Loucy (cell line): ENCODE data around the gene SELENOP.

Source experiments
- H2AFZ ChIP-seq: fragments of 200-600 bp; sonication (generic); 2 replicates; pipeline ENCODE4 v1.6.0; 2016; ENCODE audit warnings: antibody characterized with exemption, mild to moderate bottlenecking, low read length, moderate library complexity
- H3F3A ChIP-seq: fragments of 200-600 bp; 2 replicates; pipeline ENCODE4 v1.6.0; 2016; ENCODE audit warnings: antibody characterized with exemption, low read depth, mild to moderate bottlenecking
- H3K27me3 ChIP-seq: fragments of 200-600 bp; sonication (generic); 2 replicates; pipeline ENCODE4 v1.6.1; 2014; ENCODE audit warnings: low read length, mild to moderate bottlenecking; ENCODE audit not compliant: insufficient read depth, poor library complexity, severe bottlenecking
- H3K36me3 ChIP-seq: fragments of 200-600 bp; sonication (generic); 2 replicates; pipeline ENCODE4 v1.6.1; 2016; ENCODE audit warnings: low read length; ENCODE audit not compliant: insufficient read depth
- H3K4me1 ChIP-seq: fragments of 200-600 bp; sonication (generic); 2 replicates; pipeline ENCODE4 v1.5.1; 2014; ENCODE audit warnings: low read length, mild to moderate bottlenecking; ENCODE audit not compliant: insufficient read depth, poor library complexity, severe bottlenecking
- H3K4me2 ChIP-seq: fragments of 200-600 bp; sonication (generic); 2 replicates; pipeline ENCODE4 v1.6.0; 2014; ENCODE audit warnings: antibody characterized with exemption, low read length, low read depth, mild to moderate bottlenecking; ENCODE audit not compliant: poor library complexity, severe bottlenecking
- H3K4me3 ChIP-seq: fragments of 200-600 bp; sonication (generic); 2 replicates; pipeline ENCODE4 v1.5.1; 2014; ENCODE audit warnings: low read length, mild to moderate bottlenecking, mixed read lengths; ENCODE audit not compliant: poor library complexity, severe bottlenecking
- H3K79me2 ChIP-seq: fragments of 200-600 bp; sonication (generic); 2 replicates; pipeline ENCODE4 v1.6.1; 2014; ENCODE audit warnings: low read length; ENCODE audit not compliant: insufficient read depth
- H3K9ac ChIP-seq: fragments of 200-600 bp; sonication (generic); 2 replicates; pipeline ENCODE4 v1.6.0; 2014; ENCODE audit warnings: mild to moderate bottlenecking, low read depth, low read length, moderate library complexity; ENCODE audit not compliant: poor library complexity, severe bottlenecking
- H3K9me2 ChIP-seq: fragments of 200-600 bp; sonication (generic); replicated peaks from 2 replicates; pipeline ENCODE4 v1.6.1; 2016; ENCODE audit warnings: low read depth, low read length, mixed read lengths
- H3K9me3 ChIP-seq: fragments of 200-600 bp; sonication (generic); 2 replicates; pipeline ENCODE4 v1.6.1; 2014; ENCODE audit warnings: mild to moderate bottlenecking, antibody characterized with exemption, low read length, low read depth; ENCODE audit not compliant: insufficient read depth
- H4K20me1 ChIP-seq: fragments of 200-600 bp; sonication (generic); 2 replicates; pipeline ENCODE4 v1.6.0; 2014; ENCODE audit warnings: antibody characterized with exemption, low read length, mild to moderate bottlenecking; ENCODE audit not compliant: insufficient read depth, poor library complexity, severe bottlenecking
- EZH2phosphoT487 ChIP-seq: fragments of 200-600 bp; IDR thresholded peaks from 2 replicates; pipeline ENCODE4 v1.6.1; 2018; ENCODE audit warnings: antibody characterized with exemption, mild to moderate bottlenecking, moderate library complexity, borderline replicate concordance
- TF ChIP-seq, protein P1 (sequence below): fragments of 200-600 bp; sonication (generic); conservative IDR thresholded peaks from 2 replicates; pipeline ENCODE4 v1.5.1; 2014; ENCODE audit warnings: mild to moderate bottlenecking, antibody characterized with exemption, low read length

Gene SELENOP

DNA sequence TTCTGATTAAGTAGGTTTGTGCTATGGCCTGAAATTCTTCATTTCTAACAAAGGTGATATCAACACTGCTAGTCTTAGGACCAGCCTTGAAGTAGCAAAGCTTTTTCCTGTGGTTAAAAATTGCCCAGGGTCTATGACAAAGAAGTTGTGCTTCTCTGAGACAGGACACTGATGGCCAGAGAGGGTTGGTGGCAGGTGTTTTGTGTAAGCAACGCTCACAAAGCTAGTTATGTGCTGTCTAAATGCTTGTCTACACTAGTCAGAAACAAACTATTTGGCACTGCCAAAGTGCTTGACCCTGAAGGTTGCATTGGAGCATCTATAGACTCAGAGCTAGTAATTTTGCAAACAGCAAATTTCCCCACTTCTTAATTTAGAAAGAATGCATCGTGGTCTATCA lies 44.1 kb upstream of the SELENOP start:
- H3K27me3 ChIP-seq, result no peaks in the 10 kb centered on the region
- H4K20me1 ChIP-seq, result no peaks in the 10 kb centered on the region
- no peak overlapping the region for H3K9ac ChIP-seq
- no peaks in the 10 kb centered on the region for H3K79me2 ChIP-seq
- H3K9me3 ChIP-seq, result no peaks in the 10 kb centered on the region
- H3K4me3 ChIP-seq, result no peak overlapping the region
- TF ChIP-seq EZH2phosphoT487, result no peak
- TF ChIP-seq, protein P1, sequence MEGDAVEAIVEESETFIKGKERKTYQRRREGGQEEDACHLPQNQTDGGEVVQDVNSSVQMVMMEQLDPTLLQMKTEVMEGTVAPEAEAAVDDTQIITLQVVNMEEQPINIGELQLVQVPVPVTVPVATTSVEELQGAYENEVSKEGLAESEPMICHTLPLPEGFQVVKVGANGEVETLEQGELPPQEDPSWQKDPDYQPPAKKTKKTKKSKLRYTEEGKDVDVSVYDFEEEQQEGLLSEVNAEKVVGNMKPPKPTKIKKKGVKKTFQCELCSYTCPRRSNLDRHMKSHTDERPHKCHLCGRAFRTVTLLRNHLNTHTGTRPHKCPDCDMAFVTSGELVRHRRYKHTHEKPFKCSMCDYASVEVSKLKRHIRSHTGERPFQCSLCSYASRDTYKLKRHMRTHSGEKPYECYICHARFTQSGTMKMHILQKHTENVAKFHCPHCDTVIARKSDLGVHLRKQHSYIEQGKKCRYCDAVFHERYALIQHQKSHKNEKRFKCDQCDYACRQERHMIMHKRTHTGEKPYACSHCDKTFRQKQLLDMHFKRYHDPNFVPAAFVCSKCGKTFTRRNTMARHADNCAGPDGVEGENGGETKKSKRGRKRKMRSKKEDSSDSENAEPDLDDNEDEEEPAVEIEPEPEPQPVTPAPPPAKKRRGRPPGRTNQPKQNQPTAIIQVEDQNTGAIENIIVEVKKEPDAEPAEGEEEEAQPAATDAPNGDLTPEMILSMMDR, result no peak
- no peaks in the 10 kb centered on the region for H3F3A ChIP-seq
- H3K4me2 ChIP-seq, result no peak overlapping the region
- no peaks in the 10 kb centered on the region for H3K4me1 ChIP-seq
- no peak overlapping the region for H2AFZ ChIP-seq
- H3K36me3 ChIP-seq, result no peaks in the 10 kb centered on the region
- H3K9me2 ChIP-seq, result no peaks in the 10 kb centered on the region

DNA sequence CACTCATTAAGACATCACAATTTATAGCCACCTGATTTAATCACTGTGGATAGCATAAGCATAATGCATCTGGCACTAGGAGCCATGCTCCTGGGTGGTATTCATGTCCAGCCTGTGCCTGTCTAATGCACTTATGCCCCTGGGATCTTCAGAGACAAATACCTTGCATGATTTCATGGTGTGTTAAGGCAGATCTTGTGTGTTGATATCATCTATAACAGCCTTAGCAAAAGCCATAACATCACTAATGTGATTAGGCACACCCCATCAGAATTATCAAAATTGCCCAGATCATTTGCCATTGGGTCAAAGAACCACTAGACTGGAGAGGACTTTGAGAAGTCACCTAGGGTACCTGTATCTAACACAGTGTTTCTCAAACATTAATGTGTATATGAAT lies 43.7 kb upstream of the SELENOP start:
- H3K4me3 ChIP-seq, result no peak overlapping the region
- no peaks in the 10 kb centered on the region for H3K79me2 ChIP-seq
- no peaks in the 10 kb centered on the region for H3K9me2 ChIP-seq
- TF ChIP-seq EZH2phosphoT487, result no peak
- no peaks in the 10 kb centered on the region for H4K20me1 ChIP-seq
- no peaks in the 10 kb centered on the region for H3K4me1 ChIP-seq
- H3K36me3 ChIP-seq, result no peaks in the 10 kb centered on the region
- H2AFZ ChIP-seq, result no peak overlapping the region
- H3K4me2 ChIP-seq, result no peak overlapping the region
- no peaks in the 10 kb centered on the region for H3K27me3 ChIP-seq
- H3K9ac ChIP-seq, result no peak overlapping the region
- H3K9me3 ChIP-seq, result no peaks in the 10 kb centered on the region
- no peaks in the 10 kb centered on the region for H3F3A ChIP-seq

DNA sequence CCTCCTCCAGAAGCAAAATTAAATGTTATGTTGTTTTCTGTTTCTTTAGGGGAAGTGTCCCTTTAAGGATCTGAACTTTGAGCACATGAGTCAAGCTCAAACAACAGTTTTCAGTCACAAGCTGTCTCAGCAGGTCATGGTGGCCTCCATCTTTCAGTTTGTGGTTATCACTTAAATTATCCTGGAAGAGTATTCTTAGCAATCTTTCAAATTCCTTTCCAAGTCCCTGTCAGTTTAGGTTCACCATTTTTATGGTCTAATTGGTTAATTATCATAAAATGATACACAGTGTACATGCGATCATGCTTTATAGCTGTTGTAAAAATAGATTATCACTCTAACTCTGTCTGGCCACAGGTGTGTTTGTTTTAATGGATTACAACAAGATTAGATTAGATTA lies 43.1 kb upstream of the SELENOP start:
- no peaks in the 10 kb centered on the region for H3K79me2 ChIP-seq
- H3K9ac ChIP-seq, result no peak overlapping the region
- H2AFZ ChIP-seq, result no peak overlapping the region
- no peaks in the 10 kb centered on the region for H3K9me2 ChIP-seq
- H3F3A ChIP-seq, result no peaks in the 10 kb centered on the region
- no peak overlapping the region for H3K4me3 ChIP-seq
- H3K9me3 ChIP-seq, result no peaks in the 10 kb centered on the region
- TF ChIP-seq, protein P1, result no peak
- no peak for TF ChIP-seq EZH2phosphoT487
- H4K20me1 ChIP-seq, result no peaks in the 10 kb centered on the region
- H3K4me1 ChIP-seq, result no peaks in the 10 kb centered on the region
- no peak overlapping the region for H3K4me2 ChIP-seq
- H3K36me3 ChIP-seq, result no peaks in the 10 kb centered on the region
- H3K27me3 ChIP-seq, result no peaks in the 10 kb centered on the region

DNA sequence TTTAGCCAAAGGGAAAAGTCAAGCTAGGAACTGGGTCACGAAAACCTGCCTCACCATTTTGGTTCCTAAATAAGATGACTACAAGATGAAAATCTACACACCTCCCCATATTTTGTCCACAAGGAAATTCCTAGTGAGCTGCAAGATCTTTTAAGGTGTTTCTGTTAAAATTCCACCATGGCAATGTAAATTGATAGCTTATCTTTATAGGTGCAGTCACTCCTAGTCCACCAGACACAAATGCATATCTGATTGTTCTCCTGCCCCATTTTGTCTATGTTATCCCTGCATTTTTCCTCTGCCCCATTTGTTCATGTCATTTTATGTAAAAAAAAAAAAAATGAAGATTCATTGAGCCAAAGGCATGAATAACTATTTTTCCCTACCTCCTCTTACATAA lies 41.1 kb upstream of the SELENOP start:
- Histone ChIP-seq H3F3A (no peaks in the 10 kb centered on the region), H3K9ac (no peak overlapping the region), H3K36me3 (no peaks in the 10 kb centered on the region), H3K4me1 (no peaks in the 10 kb centered on the region), H3K4me2 (no peak overlapping the region), H3K9me2 (no peaks in the 10 kb centered on the region), H4K20me1 (no peaks in the 10 kb centered on the region), H3K4me3 (no peak overlapping the region), H3K9me3 (no peaks in the 10 kb centered on the region), H2AFZ (no peak overlapping the region), H3K27me3 (no peaks in the 10 kb centered on the region), H3K79me2 (no peaks in the 10 kb centered on the region)
- no peak for TF ChIP-seq EZH2phosphoT487
- TF ChIP-seq, protein P1, result no peak
